ENCODE data around the gene MAP2K5.
"Not testable (repeated sequence)": the region's sequence is repeated elsewhere in the genome, so short reads cannot be mapped to it uniquely, and the experiment has no call there.

Gene MAP2K5

GRCh38 chr15:67607329-67607728 lies 64.8 kb downstream of the MAP2K5 start:
- FAIRE-seq = no peak
- DNase-seq (ENCODE audit: insufficient read length, low spot score) = no peak
- TF ChIP-seq CTCF (IDR thresholded peaks at IDR 0.05; ENCODE audit: insufficient read depth, missing control alignments) = no peak

DNA sequence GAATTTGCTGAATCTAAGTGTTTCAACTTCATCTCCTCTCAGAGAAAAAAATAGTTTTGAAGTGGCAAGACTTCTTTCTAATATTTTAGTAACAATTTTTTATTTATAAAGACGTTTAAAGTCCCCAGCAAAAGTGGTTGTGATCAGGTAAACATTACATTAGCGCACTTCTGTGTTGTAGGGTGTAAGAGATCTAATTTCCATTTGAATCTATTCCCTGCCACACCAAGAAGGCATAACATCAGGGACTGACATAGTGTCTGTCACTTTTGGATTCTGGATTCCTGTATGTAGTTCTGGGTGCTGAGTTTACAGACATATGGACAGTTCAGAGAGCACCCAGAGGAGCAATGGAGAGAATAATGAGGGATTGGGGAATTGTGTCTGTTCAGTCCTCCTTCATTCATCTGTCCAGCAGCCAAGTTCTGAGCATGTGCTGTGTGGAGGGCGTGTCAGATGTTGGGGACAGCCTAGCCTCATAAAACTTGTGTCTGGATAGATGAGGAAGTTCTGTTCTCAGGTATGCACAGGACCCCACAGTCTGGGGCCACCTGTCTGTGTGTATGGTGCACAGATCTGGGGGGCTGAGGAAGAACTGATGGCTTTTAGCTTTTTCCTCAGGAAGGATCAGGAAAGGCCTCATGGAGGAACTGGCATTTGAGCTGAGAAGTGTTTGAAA lies 65.6 kb downstream of the MAP2K5 start:
- no peak for DNase-seq (ENCODE audit: insufficient read length, low spot score)
- no peak for FAIRE-seq
- TF ChIP-seq CTCF (IDR thresholded peaks at IDR 0.05; ENCODE audit: insufficient read depth, missing control alignments) = no peak

DNA sequence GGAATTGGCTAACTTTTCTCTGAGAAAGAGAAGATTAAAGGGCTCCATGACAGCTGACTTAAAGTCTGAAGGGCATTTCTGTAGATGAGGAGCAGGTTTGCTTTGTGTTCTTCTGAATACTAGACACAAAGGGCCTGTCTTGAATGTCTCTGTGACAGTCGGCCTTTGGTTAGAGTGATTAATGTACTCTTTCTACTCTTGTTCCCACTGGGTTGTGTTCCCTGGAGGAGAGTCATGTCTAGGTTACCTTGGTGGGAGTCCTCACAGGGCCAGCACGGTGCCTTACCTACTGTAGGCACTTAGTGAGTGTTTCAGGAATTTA lies 66.1 kb downstream of the MAP2K5 start:
- no peak for DNase-seq (ENCODE audit: insufficient read length, low spot score)
- FAIRE-seq = no peak
- TF ChIP-seq CTCF (IDR thresholded peaks at IDR 0.05; ENCODE audit: insufficient read depth, missing control alignments) = no peak

- no peak for TF ChIP-seq CTCF (IDR thresholded peaks at IDR 0.05; ENCODE audit: insufficient read depth, missing control alignments)
- DNase-seq (ENCODE audit: insufficient read length, low spot score) = no peak
- FAIRE-seq = no peak
Measured at GRCh38 chr15:67611370-67612369, 69.2 kb downstream of the MAP2K5 start.

- no peak for TF ChIP-seq CTCF (IDR thresholded peaks at IDR 0.05; ENCODE audit: insufficient read depth, missing control alignments)
- DNase-seq (ENCODE audit: insufficient read length, low spot score) (no peak), FAIRE-seq (peak; percentile 35)
Measured at GRCh38 chr15:67613211-67613610, 70.7 kb downstream of the MAP2K5 start.

- DNase-seq (ENCODE audit: insufficient read length, low spot score) = no peak
- TF ChIP-seq CTCF (IDR thresholded peaks at IDR 0.05; ENCODE audit: insufficient read depth, missing control alignments) = no peak
- FAIRE-seq = no peak
Measured at GRCh38 chr15:67613708-67614107, 71.2 kb downstream of the MAP2K5 start.

- FAIRE-seq; DNase-seq (ENCODE audit: insufficient read length, low spot score): not testable (repeated sequence)
Measured at GRCh38 chr15:67615131-67615534, 72.6 kb downstream of the MAP2K5 start.
